Kidney epithelial cell (primary cell): Measurements from ENCODE around the gene ECEL1. TPM values are rescaled to one million over a fixed set of nuclear protein-coding genes. Genes with fewer than 3 reads are reported as not detected.
"Not testable (repeated sequence)": the region's sequence is repeated elsewhere in the genome, so short reads cannot be mapped to it uniquely, and the experiment has no call there.

Source experiments
- DNase-seq: peaks from one replicate; pipeline ENCODE4 v3.0.0-alpha.2; 2010; ENCODE audit warnings: low read depth
- H3K27me3 ChIP-seq: 2 replicates; pipeline ENCODE4 v1.6.0; 2011; ENCODE audit warnings: low read length; ENCODE audit not compliant: control insufficient read depth, insufficient read depth
- H3K36me3 ChIP-seq: 2 replicates; pipeline ENCODE4 v1.5.1; 2011; ENCODE audit warnings: low read length; ENCODE audit not compliant: control insufficient read depth, insufficient read depth
- H3K4me3 ChIP-seq: 2 replicates; pipeline ENCODE4 v1.5.1; 2011; ENCODE audit warnings: low read depth, mild to moderate bottlenecking, control low read depth, low read length
- CTCF ChIP-seq: IDR thresholded peaks from 2 replicates; pipeline ENCODE4 v1.5.1; 2011; ENCODE audit warnings: mild to moderate bottlenecking, moderate library complexity, low read length, control low read depth, inconsistent platforms; ENCODE audit not compliant: insufficient read depth, poor library complexity, severe bottlenecking
- total RNA-seq: library from RNA; depleted of rRNA; stranded (reverse); fragments of >200 nt; gene quantifications from 2 replicates; pipeline ENCODE4 v1.2.3, GENCODE V29; 2015

The ECEL1 gene
- total RNA-seq, 1 donor from 2014 or later, result 2.2 TPM

- H3K36me3 ChIP-seq, result no peaks in the 10 kb centered on the region
- no peak for TF ChIP-seq CTCF
- no peak for DNase-seq
- H3K4me3 ChIP-seq, result no peak overlapping the region
- H3K27me3 ChIP-seq, result peaks cover 14% of the 10 kb centered on the region
Observed at GRCh38 chr2:232441147-232441651, 46.4 kb downstream of the ECEL1 start.

- H3K36me3 ChIP-seq, DNase-seq, H3K4me3 ChIP-seq: not testable (repeated sequence)
- peak; percentile 87 for TF ChIP-seq CTCF
- peaks cover 14% of the 10 kb centered on the region for H3K27me3 ChIP-seq
Observed at GRCh38 chr2:232440220-232441018, 47.2 kb downstream of the ECEL1 start.

GRCh38 chr2:232439758-232440135 lies 47.9 kb downstream of the ECEL1 start:
- Histone ChIP-seq H3K4me3 (no peak overlapping the region), H3K36me3 (no peaks in the 10 kb centered on the region), H3K27me3 (peaks cover 17% of the 10 kb centered on the region)
- DNase-seq, result no peak
- TF ChIP-seq CTCF, result no peak

GRCh38 chr2:232438951-232439757 lies 48.5 kb downstream of the ECEL1 start:
- no peak for DNase-seq
- Histone ChIP-seq H3K27me3 (peaks cover 14% of the 10 kb centered on the region), H3K4me3 (no peak overlapping the region), H3K36me3 (no peaks in the 10 kb centered on the region)
- TF ChIP-seq CTCF, result peak; percentile 47

- DNase-seq, result no peak
- TF ChIP-seq CTCF, result no peak
- Histone ChIP-seq H3K4me3 (no peak overlapping the region), H3K36me3 (no peaks in the 10 kb centered on the region), H3K27me3 (peaks cover 14% of the 10 kb centered on the region)
Observed at GRCh38 chr2:232438091-232438490, 49.5 kb downstream of the ECEL1 start.
